B cell (primary cell): ENCODE measurements around the gene HAO1. TPM values are rescaled to one million over a fixed set of nuclear protein-coding genes. Genes with fewer than 3 reads are reported as not detected.

Experiments used
- ATAC-seq: fragments of 200-7000 bp; cut with Tn5 transposase; one replicate; pipeline ENCODE4 v1.10.0; 2021; ENCODE audit warnings: low read depth, mild to moderate bottlenecking, moderate number of reproducible peaks, moderate library complexity
- CTCF ChIA-PET: fragments of 350-600 bp; sonication (Branson Sonifier 250); formaldehyde crosslinking; loops from one replicate; lab custom pipeline; 2021; ENCODE audit warnings: antibody characterized with exemption, inconsistent platforms; lab: Charles Lee
- POLR2A ChIA-PET: fragments of 350-600 bp; sonication (Branson Sonifier 250); formaldehyde crosslinking; loops from one replicate; lab custom pipeline; 2021; ENCODE audit warnings: antibody characterized with exemption; lab: Charles Lee
- DNase-seq: peaks from one replicate; pipeline ENCODE4 v3.0.0; 2013
- H2AFZ ChIP-seq: 2 replicates; pipeline ENCODE4 v1.6.1; 2012; ENCODE audit warnings: mild to moderate bottlenecking, low read depth, low read length; ENCODE audit not compliant: insufficient read depth, poor library complexity, severe bottlenecking
- H3K27ac ChIP-seq, 2 donors: 1 replicate in 1 of 2; 2 replicates in 1 of 2; pipeline ENCODE4 v1.5.1; 2012 to 2013; ENCODE audit warnings: low read length in 2 of 2, mild to moderate bottlenecking in 2 of 2, moderate library complexity in 1 of 2
- H3K27me3 ChIP-seq, 4 experiments: fragments of 200-600 bp in 1 of 4; sonication (generic) in 1 of 4; replicated peaks in 1 of 4; 1 replicate in 2 of 4; 2 replicates in 2 of 4; pipeline versions ENCODE4 v1.6.1 to v1.7.0; 2013 to 2016; ENCODE audit warnings: low read length in 3 of 4, mild to moderate bottlenecking in 2 of 4, mixed read lengths in 1 of 4, moderate library complexity in 1 of 4; ENCODE audit not compliant: insufficient read depth in 4 of 4, control insufficient read depth in 3 of 4; ENCODE audit errors: control extremely low read depth in 1 of 4
- H3K36me3 ChIP-seq, 2 experiments: replicated peaks in 1 of 2; 1 replicate in 1 of 2; 2 replicates in 1 of 2; pipeline versions ENCODE4 v1.6.1 to v1.7.1; 2013; ENCODE audit warnings: low read length in 1 of 2; ENCODE audit not compliant: insufficient read depth in 2 of 2, control insufficient read depth in 1 of 2; ENCODE audit errors: control extremely low read depth in 1 of 2, extremely low read depth in 1 of 2
- H3K4me1 ChIP-seq, 2 donors: fragments of 200-600 bp in 1 of 2; sonication (generic) in 1 of 2; 1 replicate in 1 of 2; 2 replicates in 1 of 2; pipeline versions ENCODE4 v1.5.1 to v1.6.1; 2013 to 2017; ENCODE audit warnings: low read length in 2 of 2; ENCODE audit not compliant: control insufficient read depth in 2 of 2, insufficient read depth in 2 of 2
- H3K4me2 ChIP-seq: replicated peaks from 2 replicates; pipeline ENCODE3; 2012; ENCODE audit warnings: mild to moderate bottlenecking, low read depth, low read length; ENCODE audit not compliant: poor library complexity, severe bottlenecking
- H3K4me3 ChIP-seq, 5 experiments: fragments of 200-600 bp in 1 of 5; sonication (generic) in 1 of 5; 1 replicate in 3 of 5; 2 replicates in 2 of 5; pipeline versions ENCODE4 v1.5.1 to v1.7.0; 2011 to 2016; ENCODE audit warnings: low read length in 4 of 5, mild to moderate bottlenecking in 4 of 5, low read depth in 2 of 5, control low read depth in 1 of 5, moderate library complexity in 1 of 5; ENCODE audit not compliant: insufficient read depth in 1 of 5; ENCODE audit errors: control extremely low read depth in 1 of 5, extremely low read depth in 1 of 5
- H3K79me2 ChIP-seq: fragments of 200-600 bp; sonication (generic); one replicate; pipeline ENCODE4 v1.6.0; 2016; ENCODE audit warnings: low read length; ENCODE audit not compliant: control insufficient read depth, insufficient read depth
- H3K9ac ChIP-seq: fragments of 200-600 bp; sonication (generic); 2 replicates; pipeline ENCODE4 v1.6.1; 2017; ENCODE audit warnings: mild to moderate bottlenecking, low read length, moderate library complexity
- H3K9me3 ChIP-seq, 3 donors: one replicate each; pipeline versions ENCODE4 v1.6.1 to v1.7.1; 2013; ENCODE audit warnings: low read length in 2 of 3; ENCODE audit not compliant: control insufficient read depth in 2 of 3, insufficient read depth in 1 of 3; ENCODE audit errors: control extremely low read depth in 1 of 3
- H4K20me1 ChIP-seq: 2 replicates; pipeline ENCODE4 v1.6.0; 2012; ENCODE audit warnings: mild to moderate bottlenecking, low read length; ENCODE audit not compliant: insufficient read depth, control insufficient read depth, poor library complexity, severe bottlenecking
- H3K27ac Mint-ChIP-seq: one replicate; pipeline ENCODE4 v1.8.0; 2021; ENCODE audit warnings: mixed read lengths
- H3K27me3 Mint-ChIP-seq: one replicate; pipeline ENCODE4 v1.8.0; 2021; ENCODE audit warnings: mixed read lengths
- H3K4me1 Mint-ChIP-seq: one replicate; pipeline ENCODE4 v1.8.0; 2021; ENCODE audit warnings: mixed read lengths
- H3K4me3 Mint-ChIP-seq: one replicate; pipeline ENCODE4 v1.8.0; 2021; ENCODE audit warnings: mixed read lengths
- H3K9me3 Mint-ChIP-seq: one replicate; pipeline ENCODE4 v1.8.0; 2022; ENCODE audit warnings: mixed read lengths; ENCODE audit not compliant: insufficient read depth
- CTCF ChIP-seq: fragments of 200-600 bp; IDR thresholded peaks from one replicate; pipeline ENCODE4 v1.8.0; 2022; ENCODE audit warnings: antibody characterized with exemption, mild to moderate bottlenecking
- EZH2 ChIP-seq: IDR thresholded peaks from 2 replicates; pipeline ENCODE4 v1.6.1; 2012; ENCODE audit warnings: borderline replicate concordance, low read depth, mild to moderate bottlenecking, moderate library complexity, low read length; ENCODE audit not compliant: insufficient read depth, poor library complexity, severe bottlenecking
- WGBS: methylation state at CpG from one replicate; pipeline ENCODE4 v1.1.5; 2013; ENCODE audit warnings: missing lambda C conversion rate; ENCODE audit not compliant: insufficient coverage; 5-methylcytosine and 5-hydroxymethylcytosine counted together
- intact Hi-C: fragments of 100-400 bp; cut with micrococcal nuclease; formaldehyde crosslinking; loops from one replicate; pipeline ENCODE4 v1.10.0; 2022
- polyA plus RNA-seq: library from polyadenylated mRNA; depleted of rRNA; stranded (reverse); fragments of >200 nt; gene quantifications from 2 replicates; pipeline ENCODE4 v1.2.3, GENCODE V29; 2012
- total RNA-seq, 2 donors: library from RNA; stranded (reverse); fragments of 120-200 nt in 1 of 2; gene quantifications; 1 replicate in 1 of 2; 2 replicates in 1 of 2; pipeline versions ENCODE4 v1.2.3 to v1.2.4, GENCODE V29; 2013 to 2022

The HAO1 gene
- total and polyA plus RNA-seq, 2 donors (not counting 1 experiment from before 2014, with no cell fraction given) = not detected

DNA sequence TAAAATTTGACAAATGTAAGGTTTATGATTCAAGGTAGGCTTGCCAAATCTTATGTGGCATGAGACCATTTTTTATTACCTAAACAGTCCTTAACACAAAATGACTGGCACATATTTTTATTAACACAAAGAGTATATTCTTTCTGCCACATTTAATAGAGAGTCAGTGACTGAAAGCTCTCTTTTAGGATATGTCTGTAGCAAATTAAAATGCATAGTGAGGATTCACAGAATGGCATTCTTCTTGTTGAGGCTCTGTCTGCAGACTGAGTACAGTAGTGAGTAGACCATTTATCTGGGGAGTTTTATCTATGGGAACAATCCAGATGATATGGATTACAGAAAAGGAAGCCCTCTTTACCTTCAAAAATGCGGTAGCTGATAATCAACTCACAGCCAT is 56.5 kb downstream of the HAO1 start:
- Mint-ChIP-seq H3K4me1 (no peaks in the 10 kb centered on the region), H3K4me3 (no peak overlapping the region), H3K27me3 (peaks cover 4% of the 10 kb centered on the region), H3K27ac (no peak overlapping the region), H3K9me3 (no peaks in the 10 kb centered on the region)
- Histone ChIP-seq H3K4me2 (no peak overlapping the region), H3K4me3 (no peak overlapping the region), H3K4me1 (no peaks in the 10 kb centered on the region), H3K36me3 (no peaks in the 10 kb centered on the region), H3K27me3 (no peaks in the 10 kb centered on the region), H4K20me1 (no peaks in the 10 kb centered on the region), H3K27ac (no peak overlapping the region), H2AFZ (no peak overlapping the region), H3K9ac (no peak overlapping the region), H3K79me2 (no peaks in the 10 kb centered on the region), H3K9me3 (no peaks in the 10 kb centered on the region)
- ChIA-PET CTCF (no interaction called here), POLR2A (no interaction called here)
- DNase-seq (no peak), ATAC-seq (no peak)
- TF ChIP-seq CTCF (no peak), EZH2 (no peak)
- intact Hi-C loops = no loop called here
- no CpG with 5 or more reads among the region's 1 CpG for WGBS

DNA sequence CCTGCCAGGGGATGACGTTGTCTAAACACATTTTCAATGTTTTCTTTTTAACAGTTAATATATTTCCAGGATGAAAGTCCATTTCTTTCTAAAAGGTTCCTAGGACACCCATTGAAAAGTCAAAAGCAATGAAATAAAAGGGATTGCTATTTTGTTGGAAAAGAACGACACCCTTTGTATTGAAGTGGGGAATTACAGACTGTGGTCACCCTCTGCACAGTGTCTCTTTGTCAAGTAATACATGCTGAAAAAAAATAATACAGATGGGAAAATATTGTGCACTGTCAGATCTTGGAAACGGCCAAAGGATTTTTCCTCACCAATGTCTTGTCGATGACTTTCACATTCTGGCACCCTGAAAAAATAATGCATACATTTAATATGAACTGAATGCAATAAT is 56.9 kb downstream of the HAO1 start:
- WGBS = no CpG with 5 or more reads among the region's 4 CpGs
- ChIA-PET POLR2A (no interaction called here), CTCF (no interaction called here)
- Mint-ChIP-seq H3K4me3 (no peak overlapping the region), H3K27ac (no peak overlapping the region), H3K4me1 (no peaks in the 10 kb centered on the region), H3K27me3 (peaks cover 4% of the 10 kb centered on the region), H3K9me3 (no peaks in the 10 kb centered on the region)
- Histone ChIP-seq H3K4me2 (no peak overlapping the region), H2AFZ (no peak overlapping the region), H3K36me3 (no peaks in the 10 kb centered on the region), H3K27me3 (no peaks in the 10 kb centered on the region), H3K9ac (no peak overlapping the region), H3K27ac (no peak overlapping the region), H3K4me3 (no peak overlapping the region), H3K4me1 (no peaks in the 10 kb centered on the region), H3K9me3 (no peaks in the 10 kb centered on the region), H4K20me1 (no peaks in the 10 kb centered on the region), H3K79me2 (no peaks in the 10 kb centered on the region)
- no peak for DNase-seq
- ATAC-seq = no peak
- intact Hi-C loops = no loop called here
- no peak for TF ChIP-seq EZH2
- TF ChIP-seq CTCF = no peak
